Mucosa of rectum (tissue), 2 donors: Measurements from ENCODE around the gene ACTG1.

Experiments used
- H3K27ac ChIP-seq, 2 donors: one replicate each; pipeline ENCODE4 v1.7.0; 2013; ENCODE audit warnings: inconsistent platforms in 2 of 2, low read depth in 2 of 2, low read length in 2 of 2
- H3K27me3 ChIP-seq, 2 donors: one replicate each; pipeline ENCODE4 v1.7.0; 2013; ENCODE audit warnings: low read length in 2 of 2; ENCODE audit not compliant: control insufficient read depth in 2 of 2, insufficient read depth in 2 of 2
- H3K36me3 ChIP-seq, 2 donors: one replicate each; pipeline ENCODE4 v1.7.0; 2013; ENCODE audit warnings: low read length in 2 of 2; ENCODE audit not compliant: control insufficient read depth in 2 of 2, insufficient read depth in 2 of 2
- H3K4me1 ChIP-seq, 2 donors: one replicate each; pipeline ENCODE4 v1.7.0; 2013; ENCODE audit warnings: low read length in 2 of 2, mild to moderate bottlenecking in 1 of 2; ENCODE audit not compliant: control insufficient read depth in 2 of 2, insufficient read depth in 2 of 2
- H3K4me3 ChIP-seq, 2 donors: one replicate each; pipeline ENCODE4 v1.7.0; 2013; ENCODE audit warnings: low read length in 2 of 2
- H3K9ac ChIP-seq, 2 donors: one replicate each; pipeline ENCODE4 v1.7.0; 2013; ENCODE audit warnings: low read length in 2 of 2, low read depth in 1 of 2, mild to moderate bottlenecking in 1 of 2
- H3K9me3 ChIP-seq, 2 donors: one replicate each; pipeline ENCODE4 v1.7.0; 2013; ENCODE audit warnings: low read length in 2 of 2; ENCODE audit not compliant: control insufficient read depth in 2 of 2
- donor health status: healthy.
- donor health status: Normal muscosa, but diverticular disease.

ACTG1 gene

GRCh38 chr17:81463506-81463905, 49.1 kb downstream of the ACTG1 start:
- Histone ChIP-seq H3K36me3 (peaks cover 0 to 5% of the 10 kb centered on the region in 2 donors), H3K4me1 (no peaks in the 10 kb centered on the region), H3K9ac (no peak overlapping the region), H3K27ac (no peak overlapping the region), H3K27me3 (no peaks in the 10 kb centered on the region), H3K4me3 (no peak overlapping the region), H3K9me3 (no peaks in the 10 kb centered on the region)

GRCh38 chr17:81462506-81463125, 50.0 kb downstream of the ACTG1 start:
- peaks cover 0 to 5% of the 10 kb centered on the region in 2 donors for H3K36me3 ChIP-seq
- no peaks in the 10 kb centered on the region for H3K4me1 ChIP-seq

GRCh38 chr17:81461607-81462500, 50.7 kb downstream of the ACTG1 start:
- no peak overlapping the region for H3K9ac ChIP-seq
- H3K27ac ChIP-seq: no peak overlapping the region
- H3K36me3 ChIP-seq: peaks cover 0 to 5% of the 10 kb centered on the region in 2 donors
- H3K4me3 ChIP-seq: no peak overlapping the region
- H3K4me1 ChIP-seq: no peaks in the 10 kb centered on the region
- H3K27me3 ChIP-seq: no peaks in the 10 kb centered on the region
- no peaks in the 10 kb centered on the region for H3K9me3 ChIP-seq

More at GRCh38 chr17:81462506-81463125, 50.0 kb downstream of the ACTG1 start:
- no peak overlapping the region for H3K27ac ChIP-seq
- H3K4me3 ChIP-seq: no peak overlapping the region
- H3K9ac ChIP-seq: no peak overlapping the region
- H3K9me3 ChIP-seq: no peaks in the 10 kb centered on the region
- no peaks in the 10 kb centered on the region for H3K27me3 ChIP-seq

- no peak overlapping the region for H3K4me3 ChIP-seq
- no peaks in the 10 kb centered on the region for H3K4me1 ChIP-seq
- no peak overlapping the region for H3K9ac ChIP-seq
- H3K9me3 ChIP-seq: no peaks in the 10 kb centered on the region
- H3K27me3 ChIP-seq: no peaks in the 10 kb centered on the region
- H3K27ac ChIP-seq: no peak overlapping the region
- H3K36me3 ChIP-seq: peaks cover 0 to 5% of the 10 kb centered on the region in 2 donors
These were observed 51.6 kb downstream of the ACTG1 start for GRCh38 chr17:81460856-81461460.
